ENCODE results near the gene SKIC3. TPM values are rescaled to one million over a fixed set of nuclear protein-coding genes. Genes with fewer than 3 reads are reported as not detected.

The SKIC3 gene
- total and polyA plus RNA-seq, 4 donors: 13.4 to 53.8 (median 29.0) TPM

- WGBS: over 99% methylated on average over 2 of the region's 2 CpGs
- H3K9ac ChIP-seq (ENCODE audit: low read depth in 1 of 2, low read length in 2 of 2): no peak overlapping the region
- no peaks in the 10 kb centered on the region for H3K4me1 ChIP-seq (ENCODE audit: control insufficient read depth in 4 of 4, insufficient read depth in 4 of 4, low read length in 3 of 4)
- H3K9me3 ChIP-seq (ENCODE audit: control insufficient read depth in 4 of 4, low read length in 3 of 4): no peaks in the 10 kb centered on the region
- H3K27ac ChIP-seq (ENCODE audit: low read depth in 1 of 2, low read length in 2 of 2): no peak overlapping the region
- no peak for DNase-seq (ENCODE audit: low spot score)
- TF ChIP-seq RXRA (IDR thresholded peaks at IDR 0.05) (no peak), NR2F2 (IDR thresholded peaks at IDR 0.05) (no peak), MAX (IDR thresholded peaks at IDR 0.05) (no peak), FOXA2 (IDR thresholded peaks at IDR 0.05) (no peak), REST (IDR thresholded peaks at IDR 0.05) (no peak), GABPA (IDR thresholded peaks at IDR 0.05 in 1 of 2, conservative IDR thresholded peaks at IDR 0.05 in 1 of 2) (no peak)
- H3K36me3 ChIP-seq (ENCODE audit: control insufficient read depth in 4 of 4, insufficient read depth in 3 of 4, low read depth in 1 of 4, low read length in 3 of 4): peaks cover 2 to 41% (median 30%) of the 10 kb centered on the region in 4 donors
- H3K27me3 ChIP-seq (ENCODE audit: control insufficient read depth in 4 of 4, insufficient read depth in 4 of 4, low read length in 3 of 4): no peaks in the 10 kb centered on the region
- no peak overlapping the region for H3K4me3 ChIP-seq (ENCODE audit: low read depth in 1 of 3, low read length in 3 of 3)
Measured at GRCh38 chr5:95530416-95530815, 24.4 kb downstream of the SKIC3 start.

GRCh38 chr5:95528565-95528964 lies 26.2 kb downstream of the SKIC3 start:
- no peaks in the 10 kb centered on the region for H3K4me1 ChIP-seq (ENCODE audit: control insufficient read depth in 4 of 4, insufficient read depth in 4 of 4, low read length in 3 of 4)
- H3K27me3 ChIP-seq (ENCODE audit: control insufficient read depth in 4 of 4, insufficient read depth in 4 of 4, low read length in 3 of 4): no peaks in the 10 kb centered on the region
- no peak overlapping the region for H3K9ac ChIP-seq (ENCODE audit: low read depth in 1 of 2, low read length in 2 of 2)
- H3K36me3 ChIP-seq (ENCODE audit: control insufficient read depth in 4 of 4, insufficient read depth in 3 of 4, low read depth in 1 of 4, low read length in 3 of 4): peaks cover 5 to 49% (median 30%) of the 10 kb centered on the region in 4 donors
- no peak overlapping the region for H3K27ac ChIP-seq (ENCODE audit: low read depth in 1 of 2, low read length in 2 of 2)
- TF ChIP-seq HNF4G (IDR thresholded peaks at IDR 0.05) (no peak), FOXA2 (IDR thresholded peaks at IDR 0.05) (no peak), CTCF (IDR thresholded peaks at IDR 0.05; ENCODE audit: low read depth, low read length, missing input control) (no peak), GABPA (IDR thresholded peaks at IDR 0.05 in 1 of 2, conservative IDR thresholded peaks at IDR 0.05 in 1 of 2) (no peak), REST (IDR thresholded peaks at IDR 0.05) (no peak), EGR1 (IDR thresholded peaks at IDR 0.05; ENCODE audit: low read depth in 2 of 2) (no peak), ATF3 (IDR thresholded peaks at IDR 0.05) (no peak), ZBTB33 (IDR thresholded peaks at IDR 0.05) (no peak), MAX (IDR thresholded peaks at IDR 0.05) (no peak), TAF1 (conservative IDR thresholded peaks at IDR 0.05) (no peak), SP1 (IDR thresholded peaks at IDR 0.05) (no peak)
- DNase-seq (ENCODE audit: low spot score): no peak
- H3K9me3 ChIP-seq (ENCODE audit: control insufficient read depth in 4 of 4, low read length in 3 of 4): no peaks in the 10 kb centered on the region
- no peak overlapping the region for H3K4me3 ChIP-seq (ENCODE audit: low read depth in 1 of 3, low read length in 3 of 3)
